Measurements from ENCODE around the gene SLC25A6. TPM values are rescaled to one million over a fixed set of nuclear protein-coding genes. Genes with fewer than 3 reads are reported as not detected.

Gene SLC25A6
- total and polyA plus RNA-seq, 9 of the 15 experiments (the other 6 are each of a cell fraction or from before 2014, with no cell fraction given), result 24.6 to 330 (median 129) TPM

DNA sequence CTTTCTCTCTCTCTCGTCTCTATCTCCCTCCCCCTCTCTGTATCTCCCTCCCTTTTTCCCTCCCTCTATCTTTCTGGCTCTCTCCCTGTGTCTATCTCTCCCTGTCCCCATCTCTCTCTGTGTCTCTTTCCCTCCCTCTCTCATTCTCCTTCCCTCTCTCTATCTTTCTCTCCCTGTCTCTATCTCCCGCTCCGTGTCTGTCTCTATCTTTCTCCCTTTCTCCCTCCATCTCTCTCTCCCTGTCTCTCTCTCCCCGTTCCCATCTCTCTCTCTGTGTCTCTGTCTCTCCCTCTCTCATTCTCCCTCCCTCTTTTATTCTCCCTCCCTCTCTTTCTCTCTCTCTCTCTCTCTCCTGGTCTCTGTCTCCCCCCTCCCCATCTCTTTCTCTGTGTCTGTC is 32.4 kb downstream of the SLC25A6 start (continued):
- TF ChIP-seq ZNF253 (CRISPR knock-in tag; conservative IDR thresholded peaks at IDR 0.05) (no peak), TCF15 (CRISPR knock-in tag; IDR thresholded peaks at IDR 0.05) (no peak), ZNF511 (CRISPR knock-in tag; IDR thresholded peaks at IDR 0.05) (no peak), CBFA2T2 (conservative IDR thresholded peaks at IDR 0.05) (no peak), CREB1 (IDR thresholded peaks at IDR 0.05) (no peak), CREB1 (CRISPR knock-in tag; IDR thresholded peaks at IDR 0.05) (no peak), SUPT5H (IDR thresholded peaks at IDR 0.05) (no peak), CTCF (IDR thresholded peaks at IDR 0.05 in 2 of 3, conservative IDR thresholded peaks at IDR 0.05 in 1 of 3; ENCODE audit: insufficient read depth in 2 of 3, low read depth in 1 of 3, low read length in 3 of 3) (no peak)

DNA sequence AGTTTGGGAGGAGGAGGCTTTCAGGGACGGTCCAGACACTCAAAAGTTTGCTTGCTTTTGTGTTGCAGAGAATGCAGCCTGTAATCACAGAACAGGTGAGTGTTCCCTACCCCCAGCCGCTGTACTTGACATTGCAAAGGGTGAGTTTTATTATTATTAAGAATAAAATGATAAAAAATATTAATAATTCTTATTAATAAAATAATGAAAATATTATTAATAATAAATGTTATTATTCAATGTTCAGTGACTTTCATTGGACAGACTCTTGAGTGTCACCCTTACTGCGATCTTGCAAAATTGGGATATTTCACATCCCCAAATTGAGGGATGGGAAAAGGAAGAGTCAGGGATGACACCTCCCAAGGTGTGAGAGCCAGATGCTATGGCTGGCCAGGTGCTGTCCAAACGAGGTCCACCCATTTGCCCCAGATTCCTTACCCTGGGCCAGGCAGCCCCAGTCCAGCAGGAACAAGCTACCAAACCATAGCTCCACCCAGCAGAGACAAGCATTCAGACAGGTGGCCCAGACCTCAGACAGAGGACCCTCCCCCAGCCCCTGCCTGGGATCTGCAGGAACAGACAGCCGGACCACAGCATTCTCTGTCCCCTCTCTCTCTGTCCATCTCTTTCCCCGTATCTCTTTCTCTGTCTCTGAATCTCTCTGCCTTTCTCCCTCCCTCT is 33.0 kb downstream of the SLC25A6 start:
- TF ChIP-seq MTA2 (IDR thresholded peaks at IDR 0.05; ENCODE audit: low read depth), result no peak
- TF ChIP-seq ZC3H8 (IDR thresholded peaks at IDR 0.05), result no peak
- TF ChIP-seq PRPF4 (IDR thresholded peaks at IDR 0.05; ENCODE audit: insufficient read depth, low read depth, low read length, poor library complexity, severe bottlenecking), result no peak
- TF ChIP-seq RAD21 (CRISPR knock-in tag; conservative IDR thresholded peaks at IDR 0.05 in 1 of 2, IDR thresholded peaks at IDR 0.05 in 1 of 2), result no peak
- TF ChIP-seq CHD4 (IDR thresholded peaks at IDR 0.05; ENCODE audit: insufficient read depth, insufficient replicate concordance, low read depth, low read length, poor library complexity, severe bottlenecking), result no peak
- TF ChIP-seq, protein P1, sequence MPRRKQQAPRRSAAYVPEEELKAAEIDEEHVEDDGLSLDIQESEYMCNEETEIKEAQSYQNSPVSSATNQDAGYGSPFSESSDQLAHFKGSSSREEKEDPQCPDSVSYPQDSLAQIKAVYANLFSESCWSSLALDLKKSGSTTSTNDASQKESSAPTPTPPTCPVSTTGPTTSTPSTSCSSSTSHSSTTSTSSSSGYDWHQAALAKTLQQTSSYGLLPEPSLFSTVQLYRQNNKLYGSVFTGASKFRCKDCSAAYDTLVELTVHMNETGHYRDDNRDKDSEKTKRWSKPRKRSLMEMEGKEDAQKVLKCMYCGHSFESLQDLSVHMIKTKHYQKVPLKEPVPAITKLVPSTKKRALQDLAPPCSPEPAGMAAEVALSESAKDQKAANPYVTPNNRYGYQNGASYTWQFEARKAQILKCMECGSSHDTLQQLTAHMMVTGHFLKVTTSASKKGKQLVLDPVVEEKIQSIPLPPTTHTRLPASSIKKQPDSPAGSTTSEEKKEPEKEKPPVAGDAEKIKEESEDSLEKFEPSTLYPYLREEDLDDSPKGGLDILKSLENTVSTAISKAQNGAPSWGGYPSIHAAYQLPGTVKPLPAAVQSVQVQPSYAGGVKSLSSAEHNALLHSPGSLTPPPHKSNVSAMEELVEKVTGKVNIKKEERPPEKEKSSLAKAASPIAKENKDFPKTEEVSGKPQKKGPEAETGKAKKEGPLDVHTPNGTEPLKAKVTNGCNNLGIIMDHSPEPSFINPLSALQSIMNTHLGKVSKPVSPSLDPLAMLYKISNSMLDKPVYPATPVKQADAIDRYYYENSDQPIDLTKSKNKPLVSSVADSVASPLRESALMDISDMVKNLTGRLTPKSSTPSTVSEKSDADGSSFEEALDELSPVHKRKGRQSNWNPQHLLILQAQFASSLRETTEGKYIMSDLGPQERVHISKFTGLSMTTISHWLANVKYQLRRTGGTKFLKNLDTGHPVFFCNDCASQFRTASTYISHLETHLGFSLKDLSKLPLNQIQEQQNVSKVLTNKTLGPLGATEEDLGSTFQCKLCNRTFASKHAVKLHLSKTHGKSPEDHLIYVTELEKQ (CRISPR knock-in tag; IDR thresholded peaks at IDR 0.05), result no peak
- TF ChIP-seq HEY1 (CRISPR knock-in tag; IDR thresholded peaks at IDR 0.05; ENCODE audit: borderline replicate concordance), result no peak
- H4K20me1 ChIP-seq (replicated peaks; ENCODE audit: control insufficient read depth, insufficient read depth, low read length), result no peaks in the 10 kb centered on the region
- H3K4me3 ChIP-seq, result no peak overlapping the region
- no peak overlapping the region for H3K9ac ChIP-seq (ENCODE audit: insufficient read depth in 1 of 2, low read depth in 2 of 2, low read length in 2 of 2)
- H3K27me3 ChIP-seq (ENCODE audit: control insufficient read depth in 2 of 2, insufficient read depth in 2 of 2, low read length in 2 of 2), result no peaks in the 10 kb centered on the region
- intact Hi-C loops (cut with micrococcal nuclease) (no loop called here), in situ Hi-C loops (cut with MboI) (no loop called here)
- H3K9me3 ChIP-seq (replicated peaks; ENCODE audit: control insufficient read depth, insufficient read depth, low read depth, low read length), result no peaks in the 10 kb centered on the region
- BruUV-seq (replicated peaks), result no TSS peak
- ChIA-PET POLR2A (no interaction called here), CTCF (ENCODE audit: low intra/inter-chr PET ratio) (no interaction called here)
- ATAC-seq, result no peak
- no peaks in the 10 kb centered on the region for H3K36me3 ChIP-seq (ENCODE audit: control insufficient read depth, insufficient read depth, low read length)
- H3K9me1 ChIP-seq (ENCODE audit: control insufficient read depth, insufficient read depth, low read length), result no peaks in the 10 kb centered on the region
- H3K79me2 ChIP-seq (ENCODE audit: control insufficient read depth, insufficient read depth, low read length), result no peaks in the 10 kb centered on the region
- no peak overlapping the region for H3K27ac ChIP-seq (ENCODE audit: extremely low read depth, low read depth, low read length)
- no peak overlapping the region for H2AFZ ChIP-seq (ENCODE audit: low read depth, low read length)
- no peak for FAIRE-seq
- H3K4me1 ChIP-seq (replicated peaks in 1 of 2; ENCODE audit: control insufficient read depth in 2 of 2, insufficient read depth in 2 of 2, low read length in 2 of 2), result no peaks in the 10 kb centered on the region
- WGBS (ENCODE audit: insufficient coverage, low coverage, missing lambda C conversion rate), result 3% methylated on average over 5 of the region's 6 CpGs
- no peak for DNase-seq (ENCODE audit: extremely low read depth in 1 of 4, low spot score in 3 of 4)
- no peak overlapping the region for H3K4me2 ChIP-seq (ENCODE audit: insufficient read depth, low read length)

Data from K562 (cell line).